Bronchial epithelial cell (primary cell): ENCODE data around the gene HEXIM1. TPM values are rescaled to one million over a fixed set of nuclear protein-coding genes. Genes with fewer than 3 reads are reported as not detected.

Source experiments
- DNase-seq: peaks from one replicate; pipeline ENCODE4 v3.0.0-alpha.2; 2010; ENCODE audit warnings: low read depth
- FAIRE-seq: peaks from 2 replicates; lab custom pipeline; 2011; peaks lifted over from hg19 to GRCh38; lab: Jason Lieb, UNC
- H3K27me3 ChIP-seq: 2 replicates; pipeline ENCODE4 v1.5.1; 2011; ENCODE audit warnings: low read length; ENCODE audit not compliant: control insufficient read depth, insufficient read depth
- H3K36me3 ChIP-seq: 2 replicates; pipeline ENCODE4 v1.5.1; 2011; ENCODE audit warnings: low read length; ENCODE audit not compliant: control insufficient read depth, insufficient read depth
- H3K4me3 ChIP-seq: 2 replicates; pipeline ENCODE4 v1.5.1; 2011; ENCODE audit warnings: mild to moderate bottlenecking, low read depth, low read length, control low read depth
- CTCF ChIP-seq: IDR thresholded peaks from 2 replicates; pipeline ENCODE4 v1.5.1; 2011; ENCODE audit warnings: mild to moderate bottlenecking, moderate library complexity, low read length, control low read depth, inconsistent platforms; ENCODE audit not compliant: insufficient read depth, severe bottlenecking
- total RNA-seq: library from RNA; depleted of rRNA; stranded (reverse); fragments of >200 nt; gene quantifications from 2 replicates; pipeline ENCODE4 v1.2.1, GENCODE V29; 2014

HEXIM1 gene
- total RNA-seq, 1 donor from 2014 or later, result 7.1 TPM

DNA sequence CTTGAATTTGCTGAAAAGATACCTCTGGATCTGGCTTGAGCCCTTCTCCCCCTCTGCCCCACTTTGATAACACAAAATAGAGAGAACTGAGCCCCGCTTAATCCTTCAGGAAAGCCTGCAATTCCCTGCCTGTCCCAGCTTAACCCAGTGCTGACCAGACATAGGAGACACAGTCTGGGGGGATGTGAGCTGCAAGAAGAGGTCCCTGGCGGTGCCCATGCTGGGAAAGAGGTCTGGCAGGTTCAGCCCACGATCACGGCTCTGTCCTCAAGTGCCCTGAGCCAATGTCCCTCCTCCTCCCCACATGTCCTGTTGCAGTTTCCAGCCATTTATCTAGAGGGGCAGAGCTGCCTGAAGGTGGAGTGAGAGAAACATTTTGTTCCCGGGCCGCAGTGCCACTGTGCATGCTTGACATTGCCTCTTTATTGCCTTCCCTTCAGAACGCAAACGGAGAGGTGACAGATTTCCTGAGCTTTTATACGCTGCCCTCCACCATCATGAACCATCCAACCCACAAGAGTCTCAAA, 44.9 kb upstream of the HEXIM1 start:
- H3K27me3 ChIP-seq, result no peaks in the 10 kb centered on the region
- TF ChIP-seq CTCF, result no peak
- peak; percentile 32 for FAIRE-seq
- H3K4me3 ChIP-seq, result no peak overlapping the region
- DNase-seq, result no peak
- peaks cover 58% of the 10 kb centered on the region for H3K36me3 ChIP-seq

- H3K4me3 ChIP-seq, result no peak overlapping the region
- H3K36me3 ChIP-seq, result peaks cover 57% of the 10 kb centered on the region
- TF ChIP-seq CTCF, result no peak
- DNase-seq (no peak), FAIRE-seq (no peak)
- H3K27me3 ChIP-seq, result no peaks in the 10 kb centered on the region
Measured at GRCh38 chr17:45104029-45104428, 44.2 kb upstream of the HEXIM1 start.

- TF ChIP-seq CTCF, result no peak
- FAIRE-seq (no peak), DNase-seq (no peak)
- H3K27me3 ChIP-seq, result no peaks in the 10 kb centered on the region
- peaks cover 55% of the 10 kb centered on the region for H3K36me3 ChIP-seq
- H3K4me3 ChIP-seq, result no peak overlapping the region
Measured at GRCh38 chr17:45104497-45104896, 43.8 kb upstream of the HEXIM1 start.

DNA sequence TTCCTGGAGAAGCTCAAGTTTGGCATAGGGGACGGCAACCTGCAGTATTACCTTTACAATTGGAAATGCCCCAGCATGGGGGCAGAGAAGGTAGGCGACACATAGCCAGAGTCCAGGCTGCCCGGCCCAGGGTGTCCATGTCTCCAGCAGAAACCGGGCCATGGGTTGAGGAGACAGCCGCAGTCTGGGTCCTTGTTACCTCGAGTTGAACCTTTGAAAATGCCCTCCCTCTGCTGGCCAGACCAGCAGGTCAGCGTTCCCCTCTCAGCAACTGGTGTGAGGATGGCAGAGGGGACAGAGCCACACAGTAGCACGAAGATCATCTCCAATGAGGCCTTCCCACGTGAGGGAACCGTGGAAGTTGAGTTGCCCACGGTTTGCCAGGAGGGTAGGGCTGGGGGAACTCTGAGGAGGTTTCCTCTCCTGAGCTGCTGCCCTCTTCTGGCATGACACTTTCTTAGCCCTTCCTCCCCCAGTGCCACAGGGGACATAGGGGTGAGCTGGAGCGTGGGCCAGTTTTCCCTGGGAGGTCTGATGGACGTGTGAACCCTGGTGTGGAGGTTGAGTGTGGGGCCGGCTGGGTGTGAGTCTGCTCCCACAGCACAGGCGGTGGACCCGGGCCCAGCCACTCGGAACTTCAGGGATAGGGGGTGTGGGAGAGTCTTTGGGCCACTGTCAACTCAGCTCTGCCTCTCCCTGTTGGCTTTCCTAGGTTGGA, 43.2 kb upstream of the HEXIM1 start:
- TF ChIP-seq CTCF, result no peak
- FAIRE-seq (peak; percentile 23), DNase-seq (no peak)
- H3K36me3 ChIP-seq, result peaks cover 51% of the 10 kb centered on the region
- no peak overlapping the region for H3K4me3 ChIP-seq
- H3K27me3 ChIP-seq, result no peaks in the 10 kb centered on the region

GRCh38 chr17:45106096-45106495, 42.2 kb upstream of the HEXIM1 start:
- Histone ChIP-seq H3K4me3 (no peak overlapping the region), H3K27me3 (no peaks in the 10 kb centered on the region), H3K36me3 (peaks cover 50% of the 10 kb centered on the region)
- no peak for FAIRE-seq
- TF ChIP-seq CTCF, result no peak
- DNase-seq, result no peak
